ENCODE results near the gene NECAB3. TPM values are rescaled to one million over a fixed set of nuclear protein-coding genes. Genes with fewer than 3 reads are reported as not detected.

Gene NECAB3
- total and polyA plus RNA-seq, 2 of the 4 experiments (the other 2 are of a cell fraction) = 8.6 to 28.4 TPM

DNA sequence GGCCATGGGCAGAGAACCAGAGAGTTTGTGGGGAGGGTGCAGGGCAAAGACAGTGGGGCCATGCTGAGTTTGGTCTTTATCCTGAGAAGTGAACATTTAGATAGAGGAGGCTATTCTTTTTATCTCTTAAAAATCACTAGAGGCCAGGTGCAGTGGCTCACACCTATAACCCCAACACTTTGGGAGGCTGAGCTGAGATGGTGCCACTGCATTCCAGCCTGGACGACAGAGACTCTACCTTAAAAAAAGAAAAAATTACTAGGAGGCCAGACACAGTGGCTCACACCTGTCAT, 37.2 kb upstream of the NECAB3 start:
- WGBS, 2 experiments (ENCODE audit: extremely low coverage in 2 of 2, insufficient read length in 1 of 2) = no CpG with 5 or more reads among the region's 1 CpG

More for the DNA sequence above, 37.2 kb upstream of the NECAB3 start:
- dilution Hi-C loops (cut with HindIII; ENCODE audit: low sequenced_read_pairs, unreplicated experiment) (no loop called here), intact Hi-C loops (cut with micrococcal nuclease) (no loop called here), in situ Hi-C loops (cut with MboI; ENCODE audit: low sequenced_read_pairs) (no loop called here)
- no peak overlapping the region for H4K8ac ChIP-seq (ENCODE audit: low read depth in 2 of 2, low read length in 2 of 2)
- H3K4ac ChIP-seq (ENCODE audit: low read depth, low read length) = no peak overlapping the region
- no peak overlapping the region for H2BK15ac ChIP-seq (ENCODE audit: low read depth, low read length)
- H3K9ac ChIP-seq (ENCODE audit: low read depth, low read length) = no peak overlapping the region
- no peak overlapping the region for H4K5ac ChIP-seq (ENCODE audit: low read depth, low read length)
- no peak overlapping the region for H2BK120ac ChIP-seq (ENCODE audit: low read depth, low read length)
- no TSS peak for BruUV-seq (replicated peaks)
- peaks cover 10% of the 10 kb centered on the region; the same call in 1 of the 2 replicates for H3K9me1 ChIP-seq (ENCODE audit: insufficient read depth, low read length)
- no peak overlapping the region for H3K23ac ChIP-seq (ENCODE audit: low read depth, low read length)
- H3K4me3 ChIP-seq (ENCODE audit: insufficient read depth, low read depth, low read length) = no peak overlapping the region
- H2AK5ac ChIP-seq (ENCODE audit: low read depth, low read length) = no peak overlapping the region
- H2AK9ac ChIP-seq (replicated peaks; ENCODE audit: low read depth, low read length, poor library complexity) = no peak overlapping the region
- ChIA-PET CTCF (no interaction called here), POLR2A (ENCODE audit: unreplicated experiment) (no interaction called here)
- no peaks in the 10 kb centered on the region for H3K4me1 ChIP-seq (ENCODE audit: control insufficient read depth, insufficient read depth, low read length)
- H3K56ac ChIP-seq (ENCODE audit: extremely low read depth, insufficient read depth, low read length) = no peak overlapping the region
- H3K18ac ChIP-seq (ENCODE audit: low read depth, low read length) = no peak overlapping the region
- H3K9me3 ChIP-seq (ENCODE audit: control insufficient read depth, insufficient read depth, low read length) = no peaks in the 10 kb centered on the region
- no peak overlapping the region for H2BK20ac ChIP-seq (ENCODE audit: low read depth, low read length)
- H4K20me1 ChIP-seq (ENCODE audit: insufficient read depth, low read length) = no peaks in the 10 kb centered on the region
- H3K36me3 ChIP-seq (ENCODE audit: control insufficient read depth, insufficient read depth, low read length) = peaks cover 8% of the 10 kb centered on the region; the same call in 1 of the 2 replicates
- H3K4me2 ChIP-seq (ENCODE audit: low read depth, low read length) = no peak overlapping the region
- no peak overlapping the region for H4K91ac ChIP-seq (ENCODE audit: insufficient read depth, low read depth, low read length)
- H2AFZ ChIP-seq (replicated peaks; ENCODE audit: low read length, poor library complexity) = no peak overlapping the region
- H2BK5ac ChIP-seq (ENCODE audit: low read depth, low read length, poor library complexity, severe bottlenecking) = no peak overlapping the region
- H3K27me3 ChIP-seq (ENCODE audit: control insufficient read depth, insufficient read depth, low read length) = no peaks in the 10 kb centered on the region
- H3K14ac ChIP-seq (replicated peaks; ENCODE audit: low read depth, low read length) = no peak overlapping the region
- H3K27ac ChIP-seq (ENCODE audit: insufficient read depth, low read length) = no peak overlapping the region
- ATAC-seq (ENCODE audit: low read depth) (no peak), DNase-seq (no peak)
- TF ChIP-seq MAFK (IDR thresholded peaks at IDR 0.05; ENCODE audit: low read depth, low read length) (no peak), BHLHE40 (IDR thresholded peaks at IDR 0.05; ENCODE audit: low read depth, low read length) (no peak), FOS (IDR thresholded peaks at IDR 0.05; ENCODE audit: low read depth, low read length) (no peak), ELK1 (IDR thresholded peaks at IDR 0.05; ENCODE audit: borderline replicate concordance, low read depth, low read length) (no peak), RFX5 (IDR thresholded peaks at IDR 0.05; ENCODE audit: low read depth, low read length) (no peak), NFE2L2 (IDR thresholded peaks at IDR 0.05; ENCODE audit: low read depth, low read length) (no peak), USF2 (IDR thresholded peaks at IDR 0.05; ENCODE audit: low read depth, low read length) (no peak), SMC3 (IDR thresholded peaks at IDR 0.05; ENCODE audit: low read depth, low read length) (no peak), MXI1 (IDR thresholded peaks at IDR 0.05; ENCODE audit: borderline replicate concordance, low read depth, low read length) (no peak), MAZ (IDR thresholded peaks at IDR 0.05; ENCODE audit: borderline replicate concordance, low read depth, low read length) (no peak), CEBPB (IDR thresholded peaks at IDR 0.05; ENCODE audit: low read depth, low read length) (no peak), RCOR1 (IDR thresholded peaks at IDR 0.05; ENCODE audit: insufficient replicate concordance, low read length) (no peak), RAD21 (IDR thresholded peaks at IDR 0.05; ENCODE audit: low read length) (no peak), CHD1 (IDR thresholded peaks at IDR 0.05; ENCODE audit: low read depth, low read length) (no peak), POLR2A (IDR thresholded peaks at IDR 0.05; ENCODE audit: low read depth, low read length) (no peak)
- TF ChIP-seq, protein P1, sequence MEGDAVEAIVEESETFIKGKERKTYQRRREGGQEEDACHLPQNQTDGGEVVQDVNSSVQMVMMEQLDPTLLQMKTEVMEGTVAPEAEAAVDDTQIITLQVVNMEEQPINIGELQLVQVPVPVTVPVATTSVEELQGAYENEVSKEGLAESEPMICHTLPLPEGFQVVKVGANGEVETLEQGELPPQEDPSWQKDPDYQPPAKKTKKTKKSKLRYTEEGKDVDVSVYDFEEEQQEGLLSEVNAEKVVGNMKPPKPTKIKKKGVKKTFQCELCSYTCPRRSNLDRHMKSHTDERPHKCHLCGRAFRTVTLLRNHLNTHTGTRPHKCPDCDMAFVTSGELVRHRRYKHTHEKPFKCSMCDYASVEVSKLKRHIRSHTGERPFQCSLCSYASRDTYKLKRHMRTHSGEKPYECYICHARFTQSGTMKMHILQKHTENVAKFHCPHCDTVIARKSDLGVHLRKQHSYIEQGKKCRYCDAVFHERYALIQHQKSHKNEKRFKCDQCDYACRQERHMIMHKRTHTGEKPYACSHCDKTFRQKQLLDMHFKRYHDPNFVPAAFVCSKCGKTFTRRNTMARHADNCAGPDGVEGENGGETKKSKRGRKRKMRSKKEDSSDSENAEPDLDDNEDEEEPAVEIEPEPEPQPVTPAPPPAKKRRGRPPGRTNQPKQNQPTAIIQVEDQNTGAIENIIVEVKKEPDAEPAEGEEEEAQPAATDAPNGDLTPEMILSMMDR (conservative IDR thresholded peaks at IDR 0.05; ENCODE audit: low read depth, low read length) = no peak
- H3K79me1 ChIP-seq (ENCODE audit: low read depth in 1 of 2, low read length in 2 of 2) = 0 out of 4 replicates have a peak, but pooled peaks cover 0 to 2% of the 10 kb centered on the region in 2 experiments

Measured in IMR-90 (cell line).